Stimulated activated CD4-positive, alpha-beta T cell treated with anti-CD3 and anti-CD28 coated beads, TNF-alpha, amount 100 ng/mL, for 4 hours (primary cell): ENCODE results near the gene BRI3BP.
"Not testable (repeated sequence)": the region's sequence is repeated elsewhere in the genome, so short reads cannot be mapped to it uniquely, and the experiment has no call there.

Experiments used
- DNase-seq, 3 experiments: peaks; one replicate each; pipeline ENCODE4 v3.0.0-alpha.2; 2020; ENCODE audit warnings: low read depth in 3 of 3

Gene BRI3BP

GRCh38 chr12:125065919-125066570, 72.6 kb downstream of the BRI3BP start:
- DNase-seq, result no peak

DNA sequence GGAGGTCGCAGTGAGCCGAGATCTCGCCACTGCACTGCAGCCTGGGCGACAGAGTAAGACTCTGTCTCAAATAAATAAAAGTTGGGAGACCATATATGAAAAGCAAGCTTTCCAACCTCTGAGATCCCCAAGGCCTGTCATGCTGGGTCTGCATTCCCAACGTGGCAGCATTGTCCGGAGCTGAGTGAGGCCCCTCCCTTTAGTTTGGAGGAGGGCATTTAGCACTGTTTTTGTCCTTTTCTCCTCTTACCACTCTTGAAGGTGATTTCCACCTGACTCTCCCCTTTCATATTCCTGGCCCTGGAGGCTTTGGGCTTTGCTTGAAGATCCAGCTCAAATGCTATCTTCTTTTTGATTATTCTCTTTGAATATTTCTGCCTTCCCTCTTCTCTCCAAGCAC, 74.9 kb downstream of the BRI3BP start:
- DNase-seq, result no peak

DNA sequence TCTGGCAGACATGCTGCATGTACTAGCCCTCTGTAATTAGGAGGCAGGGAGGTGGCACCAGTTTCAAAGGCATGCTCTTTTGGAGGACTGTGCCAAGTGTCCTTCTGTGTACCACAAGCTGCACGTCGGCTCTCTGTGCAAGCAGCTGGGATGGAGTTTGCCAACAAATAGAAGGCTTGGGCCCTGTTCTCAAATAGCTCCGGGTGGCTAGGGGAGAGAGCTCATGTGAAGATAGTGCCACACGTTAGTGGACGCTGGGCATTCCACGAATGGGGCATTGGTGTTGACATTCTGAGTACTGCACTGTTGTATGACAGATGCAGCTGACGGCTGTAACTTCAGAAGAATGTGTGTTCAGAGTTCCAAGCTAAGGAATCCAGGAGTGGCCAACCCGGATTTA, 76.2 kb downstream of the BRI3BP start:
- DNase-seq, result no peak

DNA sequence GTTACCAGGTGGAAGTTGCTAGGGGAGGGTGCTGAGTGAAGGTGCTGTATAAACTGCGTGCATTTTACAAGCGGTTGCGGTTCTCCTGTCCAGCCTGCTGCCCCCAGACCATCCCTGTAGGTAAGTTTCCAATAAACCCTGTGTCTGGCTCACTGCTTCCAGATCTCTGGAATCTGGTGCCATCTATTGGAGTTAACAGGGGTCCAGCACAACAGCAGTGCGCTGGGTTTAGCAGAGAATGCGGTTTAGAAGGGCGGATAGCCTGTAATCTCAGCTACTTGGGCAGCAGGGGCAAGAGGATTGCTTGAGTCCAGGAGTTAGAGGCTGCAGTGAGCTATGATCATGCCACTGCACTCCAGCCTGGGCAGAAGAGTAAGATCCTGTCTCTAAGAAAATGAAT, 76.7 kb downstream of the BRI3BP start:
- no peak for DNase-seq

GRCh38 chr12:125070661-125071390, 77.4 kb downstream of the BRI3BP start:
- DNase-seq, result no peak

GRCh38 chr12:125071456-125071855, 78.0 kb downstream of the BRI3BP start:
- no peak for DNase-seq

DNA sequence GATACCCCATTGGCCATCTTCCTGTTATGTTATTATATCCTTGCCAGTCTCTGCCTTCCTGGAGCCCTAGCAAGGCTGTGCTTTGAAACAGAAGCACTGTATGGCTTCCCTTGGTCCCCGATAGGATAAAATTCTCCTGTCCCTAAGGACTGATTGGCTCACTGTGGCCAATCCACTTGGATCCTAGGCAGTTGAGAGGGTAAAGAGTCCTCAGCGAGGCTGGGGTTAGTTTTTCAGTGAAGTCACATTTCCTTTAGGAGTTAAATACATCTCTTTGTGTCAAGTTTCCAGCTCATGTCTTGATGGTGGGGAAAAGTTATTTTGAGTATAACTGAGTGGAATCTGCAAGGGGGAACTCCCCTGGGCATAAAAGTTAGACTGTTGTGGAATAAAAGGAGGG, 79.1 kb downstream of the BRI3BP start:
- DNase-seq, result no peak

GRCh38 chr12:125074294-125074693, 80.8 kb downstream of the BRI3BP start:
- not testable (repeated sequence) for DNase-seq

- DNase-seq, result no peak
Measured at GRCh38 chr12:125076103-125076502, 82.7 kb downstream of the BRI3BP start.

DNA sequence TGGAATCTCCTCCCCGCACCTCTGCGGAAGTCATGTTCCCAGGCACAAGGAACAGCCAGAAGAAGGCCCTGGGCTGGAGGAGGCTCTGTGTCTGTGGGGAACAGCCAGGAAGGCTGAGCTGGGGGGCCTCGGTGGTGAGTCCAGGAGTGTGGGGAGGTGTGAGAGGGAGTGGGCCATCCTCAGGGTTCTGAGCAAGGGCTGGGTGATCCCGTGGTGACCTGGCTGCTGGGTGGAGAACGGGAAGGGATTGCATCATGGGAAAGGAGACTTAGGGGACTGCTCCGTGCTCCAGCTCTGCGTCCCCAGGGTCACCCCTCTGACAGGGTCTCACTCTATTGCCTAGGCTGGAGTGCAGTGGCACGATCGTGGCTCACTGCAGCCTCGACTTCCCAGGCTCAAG, 85.6 kb downstream of the BRI3BP start:
- no peak for DNase-seq

- no peak for DNase-seq
Measured at GRCh38 chr12:125079648-125080645, 86.5 kb downstream of the BRI3BP start.
